Stimulated activated memory B cell treated with anti-CD40 and anti-IgM and Interleukin-4, amounts not matched to agents 10 μg/mL and 1 μg/mL and 100 μg/mL, for 72 hours (primary cell): ENCODE results near the gene SGCD.

Experiments
- ATAC-seq: fragments of 150-1000 bp; cut with Tn5 transposase; 2 replicates; pipeline ENCODE4 v1.10.0; 2021
- H3K27ac Mint-ChIP-seq: one replicate; pipeline ENCODE4 v1.8.0; 2022; ENCODE audit warnings: mild to moderate bottlenecking, mixed read lengths
- H3K27me3 Mint-ChIP-seq: one replicate; pipeline ENCODE4 v1.8.0; 2022; ENCODE audit warnings: mixed read lengths
- H3K36me3 Mint-ChIP-seq: one replicate; pipeline ENCODE4 v1.8.0; 2022; ENCODE audit warnings: mixed read lengths
- H3K4me1 Mint-ChIP-seq: one replicate; pipeline ENCODE4 v1.8.0; 2022; ENCODE audit warnings: mixed read lengths
- H3K4me3 Mint-ChIP-seq: one replicate; pipeline ENCODE4 v1.8.0; 2022; ENCODE audit warnings: mild to moderate bottlenecking, moderate library complexity, mixed read lengths
- H3K9me3 Mint-ChIP-seq: one replicate; pipeline ENCODE4 v1.8.0; 2022; ENCODE audit warnings: mixed read lengths

The SGCD gene

GRCh38 chr5:156477196-156477595 is 150.2 kb downstream of the SGCD start:
- H3K4me1 Mint-ChIP-seq: no peaks in the 10 kb centered on the region
- H3K9me3 Mint-ChIP-seq: no peaks in the 10 kb centered on the region
- peaks cover 20% of the 10 kb centered on the region for H3K27me3 Mint-ChIP-seq
- H3K27ac Mint-ChIP-seq: no peak overlapping the region
- no peak overlapping the region for H3K4me3 Mint-ChIP-seq
- ATAC-seq: no peak
- no peaks in the 10 kb centered on the region for H3K36me3 Mint-ChIP-seq

GRCh38 chr5:156479849-156480248 is 152.9 kb downstream of the SGCD start:
- no peaks in the 10 kb centered on the region for H3K4me1 Mint-ChIP-seq
- no peak for ATAC-seq
- no peaks in the 10 kb centered on the region for H3K36me3 Mint-ChIP-seq
- H3K9me3 Mint-ChIP-seq: no peaks in the 10 kb centered on the region
- H3K4me3 Mint-ChIP-seq: no peak overlapping the region
- H3K27ac Mint-ChIP-seq: no peak overlapping the region
- peaks cover 20% of the 10 kb centered on the region for H3K27me3 Mint-ChIP-seq

GRCh38 chr5:156481741-156482140 is 154.8 kb downstream of the SGCD start:
- H3K4me3 Mint-ChIP-seq: no peak overlapping the region

GRCh38 chr5:156482818-156483217 is 155.9 kb downstream of the SGCD start:
- no peak overlapping the region for H3K27ac Mint-ChIP-seq
- H3K27me3 Mint-ChIP-seq: peaks cover 9% of the 10 kb centered on the region
- ATAC-seq: no peak
- no peak overlapping the region for H3K4me3 Mint-ChIP-seq
- H3K36me3 Mint-ChIP-seq: no peaks in the 10 kb centered on the region
- H3K4me1 Mint-ChIP-seq: no peaks in the 10 kb centered on the region
- H3K9me3 Mint-ChIP-seq: peaks cover 10% of the 10 kb centered on the region

More at GRCh38 chr5:156481741-156482140, 154.8 kb downstream of the SGCD start:
- peaks cover 9% of the 10 kb centered on the region for H3K27me3 Mint-ChIP-seq
- ATAC-seq: no peak
- peaks cover 4% of the 10 kb centered on the region for H3K9me3 Mint-ChIP-seq
- no peak overlapping the region for H3K27ac Mint-ChIP-seq
- H3K36me3 Mint-ChIP-seq: no peaks in the 10 kb centered on the region
- H3K4me1 Mint-ChIP-seq: no peaks in the 10 kb centered on the region

GRCh38 chr5:156486394-156487238 is 159.7 kb downstream of the SGCD start:
- Mint-ChIP-seq H3K36me3 (no peaks in the 10 kb centered on the region), H3K27me3 (no peaks in the 10 kb centered on the region)

GRCh38 chr5:156491766-156492165 is 164.8 kb downstream of the SGCD start:
- Mint-ChIP-seq H3K36me3 (no peaks in the 10 kb centered on the region), H3K27ac (no peak overlapping the region), H3K9me3 (peaks cover 16% of the 10 kb centered on the region), H3K4me1 (no peaks in the 10 kb centered on the region), H3K4me3 (no peak overlapping the region), H3K27me3 (no peaks in the 10 kb centered on the region)
- ATAC-seq: no peak

More at GRCh38 chr5:156486394-156487238, 159.7 kb downstream of the SGCD start:
- no peak for ATAC-seq
- Mint-ChIP-seq H3K4me3 (no peak overlapping the region), H3K9me3 (peaks cover 20% of the 10 kb centered on the region), H3K27ac (no peak overlapping the region), H3K4me1 (no peaks in the 10 kb centered on the region)

GRCh38 chr5:156496291-156496690 is 169.3 kb downstream of the SGCD start:
- H3K9me3 Mint-ChIP-seq: no peaks in the 10 kb centered on the region
- H3K4me3 Mint-ChIP-seq: no peak overlapping the region
- no peaks in the 10 kb centered on the region for H3K27me3 Mint-ChIP-seq
- no peak for ATAC-seq
- no peaks in the 10 kb centered on the region for H3K4me1 Mint-ChIP-seq
- H3K27ac Mint-ChIP-seq: no peak overlapping the region
- no peaks in the 10 kb centered on the region for H3K36me3 Mint-ChIP-seq

- Mint-ChIP-seq H3K9me3 (no peaks in the 10 kb centered on the region), H3K27ac (no peak overlapping the region), H3K4me3 (no peak overlapping the region), H3K36me3 (no peaks in the 10 kb centered on the region), H3K4me1 (no peaks in the 10 kb centered on the region), H3K27me3 (no peaks in the 10 kb centered on the region)
- no peak for ATAC-seq
Observed at GRCh38 chr5:156497804-156498208, 170.8 kb downstream of the SGCD start.

GRCh38 chr5:156498226-156498980 is 171.4 kb downstream of the SGCD start:
- H3K4me1 Mint-ChIP-seq: no peaks in the 10 kb centered on the region

GRCh38 chr5:156500755-156501154 is 173.8 kb downstream of the SGCD start:
- no peak overlapping the region for H3K4me3 Mint-ChIP-seq
- no peaks in the 10 kb centered on the region for H3K36me3 Mint-ChIP-seq
- no peaks in the 10 kb centered on the region for H3K4me1 Mint-ChIP-seq

More at GRCh38 chr5:156498226-156498980, 171.4 kb downstream of the SGCD start:
- H3K9me3 Mint-ChIP-seq: no peaks in the 10 kb centered on the region
- no peak for ATAC-seq
- H3K36me3 Mint-ChIP-seq: no peaks in the 10 kb centered on the region
- no peaks in the 10 kb centered on the region for H3K27me3 Mint-ChIP-seq
- no peak overlapping the region for H3K27ac Mint-ChIP-seq
- no peak overlapping the region for H3K4me3 Mint-ChIP-seq

GRCh38 chr5:156505101-156505500 is 178.1 kb downstream of the SGCD start:
- Mint-ChIP-seq H3K9me3 (no peaks in the 10 kb centered on the region), H3K36me3 (no peaks in the 10 kb centered on the region), H3K27ac (no peak overlapping the region), H3K4me1 (no peaks in the 10 kb centered on the region), H3K27me3 (peaks cover 9% of the 10 kb centered on the region), H3K4me3 (no peak overlapping the region)
- ATAC-seq: no peak

More at GRCh38 chr5:156500755-156501154, 173.8 kb downstream of the SGCD start:
- Mint-ChIP-seq H3K9me3 (no peaks in the 10 kb centered on the region), H3K27me3 (peaks cover 9% of the 10 kb centered on the region), H3K27ac (no peak overlapping the region)
- no peak for ATAC-seq

GRCh38 chr5:156513123-156513815 is 186.3 kb downstream of the SGCD start:
- Mint-ChIP-seq H3K27ac (no peak overlapping the region), H3K4me1 (no peaks in the 10 kb centered on the region), H3K4me3 (no peak overlapping the region), H3K9me3 (peaks cover 7% of the 10 kb centered on the region), H3K27me3 (no peaks in the 10 kb centered on the region), H3K36me3 (no peaks in the 10 kb centered on the region)
- ATAC-seq: no peak

- Mint-ChIP-seq H3K36me3 (no peaks in the 10 kb centered on the region), H3K27ac (no peak overlapping the region), H3K4me3 (no peak overlapping the region), H3K27me3 (no peaks in the 10 kb centered on the region), H3K9me3 (peaks cover 16% of the 10 kb centered on the region), H3K4me1 (no peaks in the 10 kb centered on the region)
- ATAC-seq: no peak
Observed at GRCh38 chr5:156515121-156515520, 188.2 kb downstream of the SGCD start.

GRCh38 chr5:156515803-156516360 is 188.9 kb downstream of the SGCD start:
- H3K4me1 Mint-ChIP-seq: no peaks in the 10 kb centered on the region
- no peaks in the 10 kb centered on the region for H3K27me3 Mint-ChIP-seq

More at GRCh38 chr5:156515803-156516360, 188.9 kb downstream of the SGCD start:
- Mint-ChIP-seq H3K9me3 (peaks cover 17% of the 10 kb centered on the region), H3K4me3 (no peak overlapping the region), H3K27ac (no peak overlapping the region), H3K36me3 (no peaks in the 10 kb centered on the region)
- peak; percentile 20 for ATAC-seq
